VCaP (cell line): ENCODE measurements around the gene ZNF282.
A peak's percentile ranks its signal among the peaks of the same experiment; 100 is the strongest.

Source experiments
- H3K27ac ChIP-seq: fragments of 450-650 bp; 2 replicates; pipeline ENCODE4 v1.5.1; 2017
- CTCF ChIP-seq: fragments of 450-650 bp; conservative IDR thresholded peaks from 2 replicates; pipeline ENCODE4 v1.5.1; 2017; ENCODE audit warnings: mild to moderate bottlenecking, moderate library complexity

The ZNF282 gene

GRCh38 chr7:149205690-149206381 lies 10.5 kb downstream of the ZNF282 start:
- peak overlapping the region; percentile 87 for H3K27ac ChIP-seq

GRCh38 chr7:149207324-149208035 lies 12.1 kb downstream of the ZNF282 start:
- no peak for TF ChIP-seq CTCF
- H3K27ac ChIP-seq: peak overlapping the region; percentile 87; the same call in 1 of the 2 replicates

More at GRCh38 chr7:149205690-149206381, 10.5 kb downstream of the ZNF282 start:
- TF ChIP-seq CTCF: no peak

- no peak overlapping the region for H3K27ac ChIP-seq
- peak; percentile 60 for TF ChIP-seq CTCF
Measured at GRCh38 chr7:149209518-149210269, 14.3 kb downstream of the ZNF282 start.

GRCh38 chr7:149210551-149210950 lies 15.2 kb downstream of the ZNF282 start:
- no peak for TF ChIP-seq CTCF
- no peak overlapping the region for H3K27ac ChIP-seq

GRCh38 chr7:149214020-149214720 lies 18.8 kb downstream of the ZNF282 start:
- no peak overlapping the region for H3K27ac ChIP-seq
- no peak for TF ChIP-seq CTCF

GRCh38 chr7:149216402-149216801 lies 21.1 kb downstream of the ZNF282 start:
- H3K27ac ChIP-seq: no peak overlapping the region
- no peak for TF ChIP-seq CTCF
